HG02588 (cell line): ENCODE data around the gene KLHL36.

ENCODE experiments used
- ATAC-seq: cut with Tn5 transposase; IDR thresholded peaks from one replicate; pipeline ENCODE4 v1.9.1; 2021; ENCODE audit warnings: mild to moderate bottlenecking, moderate library complexity; ENCODE audit not compliant: unreplicated experiment

KLHL36 gene

DNA sequence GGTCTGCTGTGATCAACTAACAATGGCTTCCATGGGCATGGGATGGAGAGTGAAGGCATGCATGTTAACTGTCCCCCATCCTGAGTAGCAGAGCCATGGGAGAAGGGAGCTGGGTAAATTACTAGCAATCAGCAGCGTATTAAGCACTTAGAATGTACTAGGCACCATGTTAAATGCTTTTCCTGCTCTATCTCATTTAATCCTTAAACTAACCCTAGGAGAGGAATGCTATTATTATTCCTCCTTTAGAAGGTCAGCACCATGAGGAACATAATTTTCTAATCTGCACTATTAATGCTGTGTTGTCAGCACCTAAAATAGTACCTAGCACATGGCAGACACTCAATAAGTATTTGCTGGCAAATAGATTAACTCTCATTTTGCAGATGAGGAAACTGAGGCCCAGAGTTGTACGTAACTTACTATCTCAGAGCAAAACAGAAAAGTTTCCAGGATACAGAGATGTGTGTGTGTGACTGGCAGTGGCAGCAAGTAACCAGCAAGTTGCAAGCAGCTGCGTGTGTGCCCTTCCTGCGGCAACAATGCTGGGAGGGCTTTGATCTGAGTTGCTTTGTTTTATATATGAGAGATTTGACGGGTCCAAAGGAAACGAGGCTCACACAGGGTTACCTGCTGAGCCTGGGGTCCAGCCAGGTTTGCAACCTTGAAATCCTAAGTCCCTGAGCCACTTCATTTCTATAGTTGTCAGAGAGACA is 6.5 kb upstream of the KLHL36 start:
- ATAC-seq, result no peak

DNA sequence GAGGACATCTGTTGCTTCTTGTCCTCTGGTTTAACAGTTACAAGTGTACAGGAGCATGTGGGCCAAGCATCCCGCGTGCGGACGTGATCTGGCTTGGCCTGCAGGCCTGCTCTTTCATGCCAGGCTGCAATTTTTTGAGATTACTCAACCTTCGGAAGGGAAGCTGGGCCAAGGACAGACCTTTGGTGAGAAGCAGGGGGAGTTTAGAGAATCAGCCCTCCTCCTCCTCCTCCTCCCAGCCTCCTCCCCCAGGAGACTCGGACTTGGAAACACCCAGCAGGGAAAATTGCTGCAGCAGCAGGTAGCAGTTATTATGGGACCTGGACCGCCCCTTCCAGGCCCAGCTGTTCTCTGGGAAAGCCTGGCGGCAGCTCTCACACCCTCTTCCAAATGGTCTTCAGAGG is 5.1 kb upstream of the KLHL36 start:
- no peak for ATAC-seq

DNA sequence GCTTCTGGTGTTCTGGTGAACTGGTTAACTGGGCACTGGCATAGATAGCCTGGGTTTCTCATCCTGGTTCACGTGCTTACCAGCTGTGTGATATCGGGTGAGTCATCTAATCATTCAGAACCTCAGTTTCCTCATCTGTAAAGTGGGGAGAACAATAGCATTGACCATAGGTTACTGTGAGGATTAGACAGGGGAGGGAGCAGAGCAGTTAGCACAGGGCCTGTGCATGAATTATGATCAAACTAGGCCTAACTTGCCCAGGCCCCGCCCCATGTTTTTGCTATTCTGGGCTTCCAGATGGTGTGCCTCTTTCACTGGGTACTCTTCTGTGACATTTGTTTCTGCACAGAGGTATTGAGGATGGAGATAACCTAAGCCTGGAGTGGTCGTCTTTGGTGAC is 4.6 kb upstream of the KLHL36 start:
- no peak for ATAC-seq

DNA sequence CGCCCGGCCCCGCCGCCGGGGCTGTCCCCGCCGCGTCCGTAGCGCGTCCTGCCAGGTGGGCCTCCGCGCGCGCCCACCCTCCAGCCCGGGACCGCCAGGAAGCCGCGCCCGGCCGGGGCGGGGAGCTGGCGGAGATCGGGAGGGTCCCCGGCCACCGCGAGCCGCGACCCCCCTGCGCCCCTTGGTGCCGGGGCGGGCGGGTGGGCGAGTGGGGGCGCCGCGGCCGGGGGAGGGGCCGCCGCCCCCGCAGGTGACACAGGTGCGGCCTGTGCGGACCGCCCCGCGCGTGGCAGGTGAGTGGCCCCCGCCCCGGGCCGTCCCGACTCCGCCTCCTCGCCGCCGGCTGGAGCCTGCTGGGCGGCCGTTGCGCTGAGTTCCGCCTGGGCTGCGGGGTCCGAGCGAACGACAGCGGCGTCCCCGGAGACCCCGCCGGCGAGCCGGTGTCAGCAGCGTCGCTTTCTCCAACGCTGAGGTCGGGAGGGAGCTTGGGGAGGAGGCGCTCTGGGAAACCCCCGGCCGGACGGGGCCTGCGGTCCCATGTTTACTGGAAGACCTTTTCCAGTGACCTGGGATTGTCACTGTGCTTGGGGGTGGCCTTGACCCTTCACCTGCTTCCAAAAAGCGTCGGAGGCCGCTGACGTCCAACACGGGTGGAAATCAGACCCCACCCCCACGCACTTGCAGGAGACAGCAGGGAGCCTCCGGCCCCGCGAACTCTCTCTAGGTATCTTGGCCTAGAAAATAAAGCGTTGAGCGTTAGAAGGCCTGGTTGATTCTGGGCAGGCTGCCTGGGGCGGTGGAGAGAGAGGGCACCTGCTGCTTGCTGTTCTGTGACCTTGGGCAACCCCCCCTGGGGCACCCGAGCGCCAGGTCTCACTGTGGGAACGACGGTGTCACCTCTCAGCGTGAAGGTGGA is 542 bp downstream of the KLHL36 start:
- ATAC-seq, result peak; percentile 64

GRCh38 chr16:84649511-84649861 is 1.2 kb downstream of the KLHL36 start:
- no peak for ATAC-seq

- ATAC-seq, result no peak
These were observed 2.0 kb downstream of the KLHL36 start for GRCh38 chr16:84650062-84650991.

DNA sequence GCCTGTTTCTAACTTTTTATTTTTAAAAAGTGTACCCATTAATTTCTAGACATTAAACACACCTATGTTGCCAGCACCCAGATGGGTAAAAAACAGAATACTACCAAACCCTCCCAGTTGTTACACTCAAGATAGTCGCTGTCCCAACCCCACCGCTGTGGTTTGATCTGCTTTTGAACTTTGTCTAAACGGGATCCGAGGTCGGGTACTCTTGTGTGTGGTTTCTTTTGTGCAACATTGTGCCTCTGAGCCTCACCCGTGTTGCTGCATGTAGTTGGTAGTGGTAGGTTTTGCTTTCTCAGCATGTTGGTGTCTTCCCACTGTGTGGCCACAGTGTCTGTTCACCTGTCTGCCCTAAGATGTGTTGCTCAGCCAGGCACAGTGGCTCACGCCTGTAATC is 4.3 kb downstream of the KLHL36 start:
- no peak for ATAC-seq

GRCh38 chr16:84654238-84654637 is 5.9 kb downstream of the KLHL36 start:
- no peak for ATAC-seq

DNA sequence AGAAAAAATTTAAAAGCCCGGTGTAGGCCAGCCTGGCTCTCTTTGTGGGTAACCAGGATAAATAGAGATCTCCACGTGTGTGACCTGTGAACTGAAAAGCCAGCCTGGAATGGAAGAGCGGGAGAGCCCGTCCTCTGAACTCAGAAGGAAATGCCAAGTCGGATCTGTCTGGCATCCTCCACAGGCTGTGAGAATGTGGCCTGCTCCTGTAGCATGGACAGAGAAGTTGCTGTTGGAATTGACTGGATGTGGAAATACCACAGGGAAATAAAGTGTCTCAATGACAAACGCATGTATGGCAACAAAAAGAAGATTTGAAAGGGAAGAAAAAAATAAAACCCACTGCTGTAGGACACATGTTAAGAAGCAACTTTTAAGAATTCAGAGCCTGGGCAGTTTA is 6.7 kb downstream of the KLHL36 start:
- ATAC-seq, result no peak

DNA sequence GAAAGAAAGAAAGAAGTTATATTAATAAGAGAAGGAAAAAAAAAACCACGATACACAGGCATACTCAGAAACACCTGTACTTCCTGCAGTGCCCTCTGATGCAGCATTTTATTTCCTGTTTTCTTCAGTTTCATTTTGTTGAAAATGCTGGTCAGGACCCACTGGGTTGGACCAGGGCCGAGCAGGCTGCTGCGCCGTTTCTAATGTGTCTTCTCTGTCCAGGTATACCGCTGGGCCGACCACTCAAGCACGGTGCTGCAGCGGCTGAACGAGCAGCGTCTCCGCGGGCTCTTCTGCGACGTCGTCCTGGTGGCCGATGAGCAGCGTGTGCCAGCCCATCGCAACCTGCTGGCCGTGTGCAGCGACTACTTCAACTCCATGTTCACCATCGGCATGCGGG is 8.3 kb downstream of the KLHL36 start:
- ATAC-seq, result no peak

DNA sequence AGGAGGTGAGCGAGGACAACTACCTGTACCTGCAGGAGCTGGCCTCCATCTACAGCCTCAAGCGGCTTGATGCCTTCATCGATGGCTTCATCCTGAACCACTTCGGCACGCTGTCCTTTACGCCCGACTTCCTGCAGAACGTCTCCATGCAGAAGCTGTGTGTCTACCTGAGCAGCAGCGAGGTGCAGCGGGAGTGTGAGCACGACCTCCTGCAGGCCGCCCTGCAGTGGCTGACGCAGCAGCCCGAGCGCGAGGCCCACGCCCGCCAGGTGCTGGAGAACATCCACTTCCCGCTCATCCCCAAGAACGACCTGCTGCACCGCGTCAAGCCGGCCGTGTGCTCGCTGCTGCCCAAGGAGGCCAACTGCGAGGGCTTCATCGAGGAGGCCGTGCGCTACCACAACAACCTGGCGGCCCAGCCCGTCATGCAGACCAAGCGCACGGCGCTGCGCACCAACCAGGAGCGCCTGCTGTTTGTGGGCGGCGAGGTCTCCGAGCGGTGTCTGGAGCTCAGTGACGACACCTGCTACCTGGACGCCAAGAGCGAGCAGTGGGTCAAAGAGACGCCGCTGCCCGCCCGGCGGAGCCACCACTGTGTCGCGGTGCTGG is 9.0 kb downstream of the KLHL36 start:
- ATAC-seq, result no peak

GRCh38 chr16:84658690-84659089 is 10.4 kb downstream of the KLHL36 start:
- no peak for ATAC-seq

DNA sequence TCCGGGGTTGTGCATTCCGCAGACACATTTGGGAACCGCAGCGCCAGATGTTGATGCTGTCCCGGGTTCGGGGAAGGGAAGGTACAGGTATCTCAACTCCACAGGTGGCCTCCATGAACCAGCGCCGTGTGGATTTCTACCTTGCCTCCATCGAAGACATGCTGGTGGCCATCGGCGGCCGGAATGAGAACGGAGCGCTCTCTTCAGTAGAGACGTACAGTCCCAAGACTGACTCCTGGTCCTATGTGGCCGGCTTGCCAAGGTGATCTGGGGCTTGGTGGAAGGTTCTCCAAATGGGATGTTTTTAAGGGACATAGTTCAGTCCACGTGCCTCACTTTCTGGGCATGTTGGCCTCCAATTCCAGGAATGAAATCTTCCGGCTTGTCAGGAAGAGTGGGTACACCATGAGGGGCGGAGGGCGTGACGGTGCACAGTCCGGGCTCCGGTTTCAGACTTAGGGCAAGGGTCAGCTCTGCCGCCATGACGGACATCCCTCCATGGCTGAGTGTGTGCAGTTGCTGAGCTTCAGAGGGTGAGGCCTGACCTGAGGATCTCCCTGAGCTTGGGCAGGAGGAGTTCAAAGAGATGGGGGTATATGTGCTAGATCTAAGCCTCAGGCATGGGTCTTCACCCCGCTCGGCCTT is 11.5 kb downstream of the KLHL36 start:
- ATAC-seq, result no peak

DNA sequence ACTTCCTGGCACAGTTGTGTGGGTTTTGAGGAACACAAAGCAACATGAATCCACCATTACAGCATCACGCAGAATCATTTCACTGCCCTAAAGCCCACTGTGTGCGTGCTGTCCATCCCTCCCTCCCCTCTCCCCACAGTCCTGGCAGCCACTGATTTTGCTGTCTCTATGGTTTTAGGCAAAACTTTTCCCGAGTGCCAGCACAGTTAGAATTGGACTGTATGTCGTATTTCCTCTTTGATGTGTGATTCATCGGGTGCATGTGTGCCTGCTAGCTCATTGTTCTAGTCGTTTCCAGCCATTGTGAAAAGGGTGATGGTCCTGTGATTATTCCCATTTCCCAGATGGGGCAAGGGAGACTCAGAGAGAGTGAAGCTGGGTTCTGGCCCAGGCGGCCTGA is 12.7 kb downstream of the KLHL36 start:
- ATAC-seq, result no peak

- ATAC-seq, result no peak
These were observed 13.2 kb downstream of the KLHL36 start for GRCh38 chr16:84661418-84662060.

- ATAC-seq, result no peak
These were observed 14.2 kb downstream of the KLHL36 start for GRCh38 chr16:84662471-84662870.

GRCh38 chr16:84663433-84664101 is 15.3 kb downstream of the KLHL36 start:
- ATAC-seq, result peak; percentile 88

DNA sequence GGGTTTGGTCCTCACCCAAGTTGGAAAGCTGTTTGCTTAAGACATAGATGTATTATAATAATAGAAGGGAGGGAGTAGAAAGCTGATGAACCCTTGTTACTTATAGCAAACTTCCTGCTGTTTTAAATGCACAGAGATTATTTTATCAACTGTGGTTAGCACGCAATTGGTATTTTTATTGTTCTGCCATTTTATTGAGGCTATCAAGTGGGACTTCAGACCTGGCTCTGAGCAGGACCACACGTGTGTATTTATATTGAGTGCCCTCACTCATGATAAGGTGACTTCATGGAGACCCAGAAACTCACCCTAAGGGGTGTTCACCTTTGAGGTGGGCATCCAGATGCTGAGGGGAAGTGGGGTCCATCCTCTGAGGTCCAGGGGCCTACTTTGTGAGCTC is 17.0 kb downstream of the KLHL36 start:
- no peak for ATAC-seq

GRCh38 chr16:84665843-84666242 is 17.5 kb downstream of the KLHL36 start:
- no peak for ATAC-seq
